HG03196 (cell line): ENCODE results near the gene TAF11L11.
"Not testable (repeated sequence)": the region's sequence is repeated elsewhere in the genome, so short reads cannot be mapped to it uniquely, and the experiment has no call there.

Source experiments
- ATAC-seq: cut with Tn5 transposase; IDR thresholded peaks from one replicate; pipeline ENCODE4 v1.9.1; 2021; ENCODE audit not compliant: unreplicated experiment

TAF11L11 gene

GRCh38 chr5:17603880-17604279 is at the start of gene TAF11L11:
Gene TAF11L11, plus strand, starts transcription at chr5:17604183.
- not testable (repeated sequence) for ATAC-seq

GRCh38 chr5:17585658-17586057 is 18.3 kb upstream of the TAF11L11 start, which contains the start of gene TAF11L7:
Gene TAF11L7, minus strand, starts transcription at chr5:17585758.
- not testable (repeated sequence) for ATAC-seq

- ATAC-seq, result not testable (repeated sequence)
Observed at GRCh38 chr5:17590860-17591259, 13.1 kb upstream of the TAF11L11 start, which contains the start of gene TAF11L8. Gene TAF11L8, minus strand, starts transcription at chr5:17590960.

DNA sequence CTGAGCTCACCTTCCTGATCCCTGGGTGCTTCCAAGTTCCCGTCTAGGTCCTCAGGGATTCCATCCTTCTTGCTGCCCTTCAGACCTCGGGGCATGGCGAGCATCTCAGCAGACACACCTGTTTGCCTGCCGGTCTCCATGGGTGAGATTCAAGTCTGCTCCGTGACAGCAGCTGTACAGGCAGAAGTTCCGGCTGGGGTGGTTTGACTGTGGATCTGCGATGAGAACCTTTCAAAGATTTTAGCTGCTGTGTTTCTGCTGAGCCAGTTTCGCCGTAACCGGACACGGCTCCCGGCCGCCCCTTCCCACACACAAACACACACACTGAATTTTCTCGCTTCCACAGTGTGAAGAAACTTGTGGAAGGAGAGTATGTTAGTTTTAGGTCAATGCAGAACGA is 9.7 kb upstream of the TAF11L11 start, which contains the start of gene TAF11L9:
Gene TAF11L9 (minus strand): TSS at position 140 of the 400 bp plus-strand sequence.
- not testable (repeated sequence) for ATAC-seq

- ATAC-seq, result not testable (repeated sequence)
Observed at GRCh38 chr5:17597728-17598127, 6.3 kb upstream of the TAF11L11 start, which contains the start of gene TAF11L10. Gene TAF11L10, minus strand, starts transcription at chr5:17597828.

GRCh38 chr5:17604951-17605350 is 968 bp downstream of the TAF11L11 start:
- ATAC-seq, result no peak

- not testable (repeated sequence) for ATAC-seq
Observed at GRCh38 chr5:17607461-17607860, 3.5 kb downstream of the TAF11L11 start.

DNA sequence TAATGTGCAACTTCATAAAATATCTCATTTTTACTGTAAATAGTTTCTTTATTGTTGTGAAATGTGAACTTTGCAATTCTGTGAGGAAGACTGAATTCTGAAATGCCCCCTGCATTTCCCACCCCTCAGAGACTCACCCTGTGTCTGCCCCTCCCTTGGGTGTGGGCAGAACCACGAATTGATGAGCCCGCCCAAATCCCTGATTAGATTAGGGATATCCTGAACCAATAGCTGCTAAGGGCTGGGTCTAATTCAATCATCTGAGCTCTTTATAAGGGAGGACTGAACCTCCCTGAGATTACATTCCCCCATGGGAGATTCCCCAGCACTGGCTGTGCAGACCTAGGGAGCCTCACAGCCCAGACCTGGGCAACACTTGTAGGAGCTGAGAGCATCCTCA is 6.1 kb downstream of the TAF11L11 start, which contains the start of gene TAF11L12:
Gene TAF11L12 (plus strand): TSS at position 301 of the 400 bp plus-strand sequence.
- not testable (repeated sequence) for ATAC-seq

GRCh38 chr5:17614872-17615605 is 11.1 kb downstream of the TAF11L11 start:
- ATAC-seq, result no peak

- no peak for ATAC-seq
Observed at GRCh38 chr5:17619354-17619753, 15.4 kb downstream of the TAF11L11 start.

- no peak for ATAC-seq
Observed at GRCh38 chr5:17620627-17621026, 16.6 kb downstream of the TAF11L11 start.

- ATAC-seq, result no peak
Observed at GRCh38 chr5:17625686-17626085, 21.7 kb downstream of the TAF11L11 start.

- not testable (repeated sequence) for ATAC-seq
Observed at GRCh38 chr5:17631788-17632187, 27.8 kb downstream of the TAF11L11 start, which contains the start of gene TAF11L13. Gene TAF11L13, plus strand, starts transcription at chr5:17632088.

DNA sequence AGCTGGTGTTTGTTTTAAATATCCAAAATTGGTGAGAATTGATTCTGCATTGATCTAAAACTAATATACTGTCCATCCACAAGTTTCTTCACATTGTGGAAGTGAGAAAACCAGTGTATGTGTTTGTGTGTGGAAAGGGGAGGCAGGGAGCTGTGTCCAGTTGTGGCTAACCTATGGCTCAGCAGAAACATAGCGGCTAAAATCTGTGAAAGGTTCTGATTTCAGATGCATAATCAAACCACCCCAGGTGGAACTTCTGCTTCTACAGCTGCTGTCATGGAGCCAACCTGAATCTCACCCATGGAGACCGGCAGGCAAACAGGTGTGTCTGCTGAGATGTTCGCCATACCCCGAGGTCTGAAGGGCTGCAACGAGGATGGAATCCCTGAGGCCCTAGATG is 30.2 kb downstream of the TAF11L11 start, which contains the start of gene TAF11L14:
Gene TAF11L14 (plus strand): TSS at position 301 of the 400 bp plus-strand sequence.
- ATAC-seq, result no peak

- not testable (repeated sequence) for ATAC-seq
Observed at GRCh38 chr5:17649232-17649631, 45.2 kb downstream of the TAF11L11 start.

DNA sequence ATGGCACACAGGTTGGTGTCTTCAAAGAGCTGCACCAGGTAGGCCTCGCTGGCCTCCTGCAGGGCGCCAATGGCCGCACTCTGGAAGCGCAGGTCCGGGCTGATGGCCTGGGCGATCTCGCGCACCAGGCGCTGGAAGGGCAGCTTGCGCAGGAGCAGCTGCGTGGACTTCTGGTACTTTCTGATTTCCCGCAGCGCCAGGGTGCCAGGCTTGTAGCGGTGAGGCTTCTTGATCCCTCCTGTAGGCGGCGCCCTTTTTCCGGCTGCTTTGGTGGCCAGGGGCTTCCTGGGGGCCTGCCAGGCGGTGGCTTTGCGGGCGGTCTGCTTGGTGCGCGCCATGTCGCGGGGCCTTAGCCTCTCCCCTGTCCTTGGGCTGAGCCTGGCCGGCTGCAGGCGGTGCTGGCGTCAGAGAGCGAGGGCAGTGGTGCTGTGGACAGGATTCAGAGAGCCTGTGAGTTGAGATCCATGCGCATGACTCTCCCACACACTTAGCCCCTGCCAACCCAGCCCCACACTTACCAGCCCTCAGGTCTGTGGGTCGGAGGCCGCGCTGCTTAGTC is 51.3 kb downstream of the TAF11L11 start:
- ATAC-seq, result not testable (repeated sequence)
